AG08395 (cell line): Measurements from ENCODE around the gene PDCD4.

Experiments
- DNase-seq: peaks from one replicate; pipeline ENCODE4 v3.0.0; 2012; ENCODE audit warnings: mixed read lengths, low spot score

Gene PDCD4

GRCh38 chr10:110919349-110919931, 47.7 kb downstream of the PDCD4 start, which contains the start of gene SHOC2:
Gene SHOC2 (plus strand): TSS chr10:110919604. CDS start chr10:110964359, 44,755 bp downstream.
- DNase-seq = peak; percentile 61

- peak; percentile 10 for DNase-seq
Measured at GRCh38 chr10:110919971-110920881, 48.5 kb downstream of the PDCD4 start.

GRCh38 chr10:110923856-110924493, 52.2 kb downstream of the PDCD4 start:
- DNase-seq = no peak

DNA sequence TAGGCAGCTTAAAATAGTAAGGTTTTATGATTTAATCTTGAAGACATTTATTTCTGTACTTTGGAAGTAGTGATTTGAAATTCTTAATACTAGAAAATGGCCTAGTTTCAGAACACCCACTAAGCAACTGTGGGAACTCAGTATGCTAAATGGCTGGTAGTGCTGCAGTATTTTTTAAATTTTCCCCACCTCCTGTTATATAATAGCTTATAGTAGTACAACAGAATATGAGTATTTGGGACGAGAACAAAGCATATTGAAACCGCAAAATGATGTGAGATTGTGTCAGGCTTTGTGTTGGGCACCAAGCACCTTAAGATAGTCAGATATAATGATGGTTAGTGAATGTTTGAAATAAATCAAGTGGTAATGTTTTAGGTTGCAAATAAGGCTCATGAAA, 55.7 kb downstream of the PDCD4 start:
- no peak for DNase-seq

- no peak for DNase-seq
Measured at GRCh38 chr10:110931769-110932381, 60.1 kb downstream of the PDCD4 start.

GRCh38 chr10:110932505-110933180, 60.9 kb downstream of the PDCD4 start:
- no peak for DNase-seq

- DNase-seq = no peak
Measured at GRCh38 chr10:110936757-110937156, 65.0 kb downstream of the PDCD4 start.

DNA sequence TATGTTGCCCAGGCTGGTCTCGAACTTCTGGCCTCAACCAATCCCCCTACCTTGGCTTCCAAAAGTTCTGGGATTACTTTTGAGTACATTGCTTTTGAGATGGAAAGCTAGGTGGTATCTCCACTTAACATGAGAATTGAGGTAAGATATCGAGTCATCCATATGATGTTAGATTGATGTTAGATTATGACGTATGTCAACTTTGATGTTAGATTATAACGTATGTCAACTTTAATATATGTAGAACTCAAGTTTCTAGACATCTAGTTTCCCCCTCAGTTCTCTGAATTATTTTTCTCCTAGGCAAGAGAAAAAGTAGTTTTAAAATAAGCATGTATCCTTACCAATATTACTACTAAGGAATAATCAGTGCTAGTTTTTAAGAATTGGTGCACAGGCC, 67.7 kb downstream of the PDCD4 start:
- DNase-seq = no peak

DNA sequence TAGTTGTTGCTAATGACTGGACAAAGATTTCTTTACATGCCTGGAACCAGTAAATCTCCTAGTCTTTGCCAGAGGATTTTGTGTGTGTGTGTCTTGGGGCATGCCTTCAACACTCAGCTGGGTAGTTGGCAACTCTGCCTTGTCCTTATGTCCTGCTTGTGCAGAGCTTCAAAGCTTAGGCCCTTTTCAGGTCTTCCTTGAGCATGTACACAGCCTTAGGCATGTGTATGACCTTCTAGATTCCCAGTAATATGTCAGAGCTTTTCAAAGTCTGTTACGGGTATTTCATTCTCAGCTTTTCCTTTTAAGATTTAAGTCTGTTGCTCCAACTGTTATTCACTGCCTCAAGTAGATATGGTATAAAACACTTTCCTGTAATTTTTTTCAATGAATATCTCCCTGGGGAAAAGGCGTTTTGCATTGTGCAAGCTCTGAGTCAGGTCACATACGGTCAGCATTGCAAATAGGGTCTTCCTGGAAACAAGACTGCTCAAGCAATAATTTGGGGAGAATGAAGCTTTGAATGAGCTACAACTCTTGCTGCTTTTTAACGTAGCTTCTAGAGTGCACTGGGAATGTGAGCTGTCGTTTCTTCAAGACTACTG, 73.2 kb downstream of the PDCD4 start:
- DNase-seq = peak; percentile 4

- no peak for DNase-seq
Measured at GRCh38 chr10:110946496-110946895, 74.8 kb downstream of the PDCD4 start.

DNA sequence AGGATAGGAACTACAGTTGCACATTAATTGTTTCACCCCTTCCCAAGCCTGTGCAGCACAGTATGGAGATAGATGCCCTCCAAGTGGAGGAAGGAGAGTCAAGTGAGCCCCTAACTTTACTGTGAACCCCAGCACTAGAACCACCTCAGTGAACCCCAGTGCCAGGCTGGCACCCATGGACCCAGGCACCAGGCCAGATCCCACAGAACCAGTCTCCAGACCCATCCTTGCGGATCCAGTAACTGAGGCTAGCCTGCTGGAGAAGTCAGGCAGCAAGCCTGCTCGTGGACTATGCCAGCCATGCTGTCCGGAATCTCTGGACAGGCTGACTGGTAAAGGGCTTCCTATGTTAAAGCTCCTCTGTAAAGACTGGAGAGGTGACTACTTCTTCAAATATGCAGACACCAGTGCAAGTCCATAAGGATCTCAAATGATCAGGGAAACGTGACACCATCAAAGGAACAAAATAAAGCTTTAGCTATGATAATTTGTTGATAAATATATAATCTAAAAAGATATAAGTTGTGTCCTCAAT, 75.4 kb downstream of the PDCD4 start:
- peak; percentile 4 for DNase-seq
